ENCODE data around the gene CDC27. TPM values are rescaled to one million over a fixed set of nuclear protein-coding genes. Genes with fewer than 3 reads are reported as not detected.

CDC27 gene
- total RNA-seq, 1 donor from 2014 or later = 128 TPM

GRCh38 chr17:47165137-47165536 is 24.0 kb downstream of the CDC27 start:
- H3K4me3 Mint-ChIP-seq (ENCODE audit: unreplicated experiment) = no peak overlapping the region
- TF ChIP-seq, protein P1, sequence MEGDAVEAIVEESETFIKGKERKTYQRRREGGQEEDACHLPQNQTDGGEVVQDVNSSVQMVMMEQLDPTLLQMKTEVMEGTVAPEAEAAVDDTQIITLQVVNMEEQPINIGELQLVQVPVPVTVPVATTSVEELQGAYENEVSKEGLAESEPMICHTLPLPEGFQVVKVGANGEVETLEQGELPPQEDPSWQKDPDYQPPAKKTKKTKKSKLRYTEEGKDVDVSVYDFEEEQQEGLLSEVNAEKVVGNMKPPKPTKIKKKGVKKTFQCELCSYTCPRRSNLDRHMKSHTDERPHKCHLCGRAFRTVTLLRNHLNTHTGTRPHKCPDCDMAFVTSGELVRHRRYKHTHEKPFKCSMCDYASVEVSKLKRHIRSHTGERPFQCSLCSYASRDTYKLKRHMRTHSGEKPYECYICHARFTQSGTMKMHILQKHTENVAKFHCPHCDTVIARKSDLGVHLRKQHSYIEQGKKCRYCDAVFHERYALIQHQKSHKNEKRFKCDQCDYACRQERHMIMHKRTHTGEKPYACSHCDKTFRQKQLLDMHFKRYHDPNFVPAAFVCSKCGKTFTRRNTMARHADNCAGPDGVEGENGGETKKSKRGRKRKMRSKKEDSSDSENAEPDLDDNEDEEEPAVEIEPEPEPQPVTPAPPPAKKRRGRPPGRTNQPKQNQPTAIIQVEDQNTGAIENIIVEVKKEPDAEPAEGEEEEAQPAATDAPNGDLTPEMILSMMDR (IDR thresholded peaks at IDR 0.05) = no peak
- no peaks in the 10 kb centered on the region for H3K27me3 Mint-ChIP-seq (ENCODE audit: low read depth)
- DNase-seq (ENCODE audit: low spot score) = no peak
- H3K9me3 Mint-ChIP-seq (ENCODE audit: low read depth) = no peaks in the 10 kb centered on the region
- no peak overlapping the region for H3K27ac Mint-ChIP-seq (ENCODE audit: unreplicated experiment)
- peaks cover 31% of the 10 kb centered on the region for H3K36me3 Mint-ChIP-seq (ENCODE audit: low read depth)
- H3K4me1 Mint-ChIP-seq (ENCODE audit: low read depth) = no peaks in the 10 kb centered on the region

DNA sequence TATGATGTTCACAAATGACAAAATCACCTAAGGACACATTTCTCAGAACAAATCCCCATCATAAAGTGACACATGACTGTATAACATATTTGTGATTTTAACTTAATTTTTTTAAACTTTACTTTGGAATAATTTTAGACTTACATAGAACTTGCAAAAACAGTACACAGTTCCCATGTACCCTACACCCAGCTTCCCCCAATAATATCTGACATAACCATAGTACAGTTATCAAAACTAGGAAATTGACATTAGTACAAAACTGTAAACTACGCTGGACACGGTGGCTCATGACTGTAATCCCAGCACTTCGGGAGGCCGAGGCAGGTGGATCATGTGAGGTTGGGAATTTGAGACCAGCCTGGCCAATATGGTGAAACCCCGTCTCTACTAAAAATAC is 24.8 kb downstream of the CDC27 start:
- no peak overlapping the region for H3K4me3 Mint-ChIP-seq (ENCODE audit: unreplicated experiment)
- DNase-seq (ENCODE audit: low spot score) = no peak
- peaks cover 33% of the 10 kb centered on the region for H3K36me3 Mint-ChIP-seq (ENCODE audit: low read depth)
- H3K27me3 Mint-ChIP-seq (ENCODE audit: low read depth) = no peaks in the 10 kb centered on the region
- TF ChIP-seq, protein P1 (IDR thresholded peaks at IDR 0.05) = no peak
- H3K27ac Mint-ChIP-seq (ENCODE audit: unreplicated experiment) = no peak overlapping the region
- H3K9me3 Mint-ChIP-seq (ENCODE audit: low read depth) = no peaks in the 10 kb centered on the region
- H3K4me1 Mint-ChIP-seq (ENCODE audit: low read depth) = no peaks in the 10 kb centered on the region

GRCh38 chr17:47162013-47162622 is 27.0 kb downstream of the CDC27 start:
- peaks cover 24% of the 10 kb centered on the region for H3K36me3 Mint-ChIP-seq (ENCODE audit: low read depth)
- no peaks in the 10 kb centered on the region for H3K4me1 Mint-ChIP-seq (ENCODE audit: low read depth)
- TF ChIP-seq, protein P1 (IDR thresholded peaks at IDR 0.05) = no peak
- no peak overlapping the region for H3K4me3 Mint-ChIP-seq (ENCODE audit: unreplicated experiment)
- no peaks in the 10 kb centered on the region for H3K9me3 Mint-ChIP-seq (ENCODE audit: low read depth)
- H3K27me3 Mint-ChIP-seq (ENCODE audit: low read depth) = no peaks in the 10 kb centered on the region
- H3K27ac Mint-ChIP-seq (ENCODE audit: unreplicated experiment) = peak overlapping the region; percentile 45
- DNase-seq (ENCODE audit: low spot score) = no peak

- no peak for DNase-seq (ENCODE audit: low spot score)
- H3K36me3 Mint-ChIP-seq (ENCODE audit: low read depth) = peaks cover 30% of the 10 kb centered on the region
- TF ChIP-seq, protein P1 (IDR thresholded peaks at IDR 0.05) = no peak
- H3K27me3 Mint-ChIP-seq (ENCODE audit: low read depth) = no peaks in the 10 kb centered on the region
- no peaks in the 10 kb centered on the region for H3K9me3 Mint-ChIP-seq (ENCODE audit: low read depth)
- no peak overlapping the region for H3K27ac Mint-ChIP-seq (ENCODE audit: unreplicated experiment)
- no peak overlapping the region for H3K4me3 Mint-ChIP-seq (ENCODE audit: unreplicated experiment)
- H3K4me1 Mint-ChIP-seq (ENCODE audit: low read depth) = peaks cover 10% of the 10 kb centered on the region
Observed at GRCh38 chr17:47159315-47159714, 29.8 kb downstream of the CDC27 start.

GRCh38 chr17:47145351-47145750 is 43.7 kb downstream of the CDC27 start:
- Mint-ChIP-seq H3K4me1 (ENCODE audit: low read depth) (peaks cover 3% of the 10 kb centered on the region), H3K4me3 (ENCODE audit: unreplicated experiment) (no peak overlapping the region), H3K36me3 (ENCODE audit: low read depth) (peaks cover 41% of the 10 kb centered on the region), H3K9me3 (ENCODE audit: low read depth) (no peaks in the 10 kb centered on the region), H3K27ac (ENCODE audit: unreplicated experiment) (peak overlapping the region; percentile 8), H3K27me3 (ENCODE audit: low read depth) (no peaks in the 10 kb centered on the region)
- TF ChIP-seq, protein P1 (IDR thresholded peaks at IDR 0.05) = no peak
- no peak for DNase-seq (ENCODE audit: low spot score)
